Measurements from ENCODE around the gene RBFOX2.

RBFOX2 gene

DNA sequence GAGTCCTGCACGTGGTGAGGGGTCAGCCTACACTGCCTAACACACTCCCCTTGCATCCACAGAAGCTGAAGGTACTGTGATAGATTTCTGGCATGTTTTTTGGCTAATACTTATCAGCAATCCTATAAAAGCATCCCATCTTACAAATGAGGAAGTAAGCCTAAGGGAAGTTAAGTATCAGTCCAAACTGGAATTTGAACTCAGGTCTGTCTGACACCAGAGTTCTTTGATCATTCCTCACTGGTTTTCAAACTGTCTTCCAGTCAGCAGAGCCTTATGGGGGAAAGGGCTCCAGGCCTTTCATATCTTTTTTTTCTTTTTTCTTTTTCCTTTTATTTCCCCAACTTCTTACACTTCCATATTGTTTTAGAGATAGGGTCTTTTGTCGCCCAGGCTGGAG, 105.6 kb downstream of the RBFOX2 start:
- DNase-seq = no peak

- peak; percentile 93 for DNase-seq
Measured at GRCh38 chr22:35921777-35922176, 106.8 kb downstream of the RBFOX2 start.

- no peak for DNase-seq
Measured at GRCh38 chr22:35921044-35921443, 107.6 kb downstream of the RBFOX2 start.

- DNase-seq = no peak
Measured at GRCh38 chr22:35919002-35919542, 109.6 kb downstream of the RBFOX2 start.

GRCh38 chr22:35918456-35918855, 110.2 kb downstream of the RBFOX2 start:
- DNase-seq = peak; percentile 65

DNA sequence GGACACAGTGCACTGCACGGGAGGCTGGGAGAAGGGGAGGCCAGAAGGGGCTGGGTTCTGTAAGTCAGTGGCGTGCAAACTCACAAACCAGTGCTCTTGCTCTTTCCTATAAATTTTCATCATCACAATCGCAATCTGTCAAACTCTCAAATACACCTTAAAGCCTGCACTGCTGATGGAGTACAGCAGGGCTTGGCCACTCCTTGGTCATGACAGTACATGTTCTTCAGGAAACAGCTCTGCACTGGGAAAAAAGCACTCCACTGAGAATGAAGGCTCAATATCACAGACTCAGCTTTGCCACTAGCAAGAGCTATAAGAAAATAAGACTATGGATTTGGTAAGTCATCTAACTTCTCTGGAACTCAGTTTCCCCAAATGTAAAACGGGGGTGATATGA, 111.0 kb downstream of the RBFOX2 start:
- DNase-seq = no peak

DNA sequence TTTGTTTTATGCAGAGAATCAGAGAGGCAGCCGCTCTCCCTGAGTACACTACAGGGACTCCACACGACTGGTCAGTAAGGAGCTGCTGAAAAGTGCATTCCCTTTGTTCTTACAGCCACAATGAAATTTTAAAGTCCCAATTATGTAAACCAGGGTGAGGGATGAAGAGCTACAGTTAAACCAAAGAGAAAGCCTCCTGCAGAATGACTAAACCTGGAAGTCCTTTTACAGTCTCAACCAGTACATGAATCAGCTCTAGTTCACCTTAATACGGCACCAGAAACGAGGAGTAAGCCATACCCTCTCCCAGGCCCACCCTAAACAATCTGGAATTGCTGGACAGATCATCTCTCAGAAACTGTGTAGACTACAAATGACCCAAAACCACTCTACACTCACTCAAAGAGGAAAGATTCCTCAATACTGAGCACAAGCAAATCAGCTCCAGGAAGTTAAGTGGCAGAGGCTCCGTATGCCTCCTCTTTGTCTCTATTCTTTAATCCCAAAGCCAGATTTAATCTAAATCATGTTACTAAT, 113.1 kb downstream of the RBFOX2 start:
- no peak for DNase-seq

DNA sequence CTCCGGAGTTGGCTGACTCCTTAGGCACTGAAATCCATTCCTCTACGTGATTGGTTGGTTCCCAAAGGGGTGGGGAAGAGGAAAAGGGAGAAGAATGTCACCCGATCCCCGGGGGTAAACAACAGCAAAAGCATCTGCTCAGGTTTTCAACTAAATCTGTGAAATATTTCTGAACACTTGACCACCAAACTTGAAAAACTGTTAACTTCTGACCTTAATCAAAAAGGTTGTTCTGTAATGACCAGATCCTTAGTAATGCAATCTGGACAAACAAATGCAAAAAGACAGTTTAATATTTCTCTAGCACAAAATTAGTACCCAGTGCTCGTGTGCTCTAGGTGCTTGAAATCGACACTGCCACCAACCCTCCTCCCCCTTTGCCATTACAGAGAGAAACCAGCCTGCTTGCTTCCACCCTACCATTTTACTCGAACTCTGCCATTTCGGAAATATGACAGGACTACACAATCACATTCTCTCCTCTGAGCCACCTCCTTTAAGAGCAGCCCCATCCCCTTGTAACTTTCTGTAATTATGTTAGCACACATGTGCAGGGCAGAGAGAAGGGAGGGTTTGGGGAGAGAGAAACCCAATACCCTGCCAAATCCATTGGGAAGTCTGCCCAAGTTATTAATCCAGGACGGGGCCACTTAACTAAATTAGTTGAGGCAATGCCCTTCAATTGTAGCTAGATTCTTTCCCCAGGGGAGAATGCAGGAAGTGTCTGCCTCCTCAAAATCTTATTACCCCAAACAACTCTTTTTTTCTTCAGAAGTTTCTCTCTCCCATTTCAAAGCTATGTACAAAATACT, 113.8 kb downstream of the RBFOX2 start:
- DNase-seq = peak; percentile 89

DNA sequence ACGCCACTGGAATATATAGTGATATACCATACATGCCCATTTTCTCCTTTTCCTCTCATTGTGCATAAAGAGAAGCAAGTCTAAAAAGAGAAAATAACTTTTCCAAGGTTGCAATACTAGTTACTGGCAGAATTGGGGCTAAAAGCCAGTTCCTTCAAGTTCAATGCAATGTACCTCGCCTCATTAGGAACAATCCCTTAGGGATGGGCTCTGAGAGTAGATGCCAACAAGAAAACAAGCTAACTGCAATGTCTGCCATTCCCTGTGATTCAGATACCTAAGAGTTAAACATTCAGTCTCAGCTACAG, 114.3 kb downstream of the RBFOX2 start:
- DNase-seq = no peak

DNA sequence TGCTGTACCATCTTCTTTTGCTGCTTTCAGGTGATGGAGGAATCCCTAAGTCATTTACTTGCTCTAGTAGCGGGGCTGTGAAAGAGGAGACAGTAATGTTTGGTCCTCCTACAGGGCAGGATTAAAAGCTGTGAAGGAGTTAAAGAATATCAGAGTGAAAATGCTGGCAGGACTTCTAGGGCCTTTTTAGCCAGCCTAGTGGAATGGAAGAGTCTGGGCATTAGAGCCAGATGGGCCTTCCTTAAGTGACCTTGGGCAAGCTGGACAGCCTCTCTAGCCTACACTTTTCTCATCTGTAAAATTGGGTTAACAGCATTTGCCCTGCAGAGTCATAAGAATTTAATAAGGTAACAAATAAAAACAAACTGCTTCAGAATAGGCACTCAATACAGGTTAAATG, 114.7 kb downstream of the RBFOX2 start:
- DNase-seq = no peak

DNA sequence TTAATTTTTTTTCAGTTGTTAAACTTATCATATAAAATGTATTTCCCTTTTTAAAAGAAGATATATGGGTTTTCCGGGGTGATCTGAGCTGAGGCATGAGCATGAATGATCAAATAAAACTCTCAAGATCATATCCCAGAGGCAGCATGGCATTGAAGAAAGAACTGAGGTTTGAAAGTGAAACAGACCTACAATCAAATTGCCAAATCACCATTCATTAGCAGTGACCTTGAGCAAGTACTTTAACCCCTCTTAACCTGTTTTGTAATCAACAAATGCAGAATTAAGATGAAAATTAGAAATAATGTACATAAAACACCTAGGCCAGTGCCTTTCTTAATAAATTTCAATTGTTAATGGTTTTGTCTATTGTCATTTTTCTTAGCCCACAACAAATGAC, 116.0 kb downstream of the RBFOX2 start:
- no peak for DNase-seq

DNA sequence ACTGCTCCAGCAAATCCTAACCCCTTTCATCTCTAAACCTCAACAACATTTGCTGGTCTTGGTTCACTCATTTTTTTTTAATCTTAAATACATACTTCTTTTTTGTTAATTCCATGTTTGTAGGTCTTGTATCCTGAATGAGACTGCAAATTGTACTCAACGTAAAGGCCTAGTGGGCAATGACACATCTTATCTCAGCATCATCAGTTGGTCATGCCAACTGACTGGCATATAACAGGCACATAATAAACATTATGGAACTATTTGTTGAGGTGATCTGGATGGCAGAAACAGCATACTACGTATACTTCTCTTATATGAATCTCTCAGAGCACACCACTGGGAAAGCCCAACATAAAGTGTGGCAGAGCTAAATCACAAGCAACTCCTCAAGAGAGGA, 116.7 kb downstream of the RBFOX2 start:
- no peak for DNase-seq

- DNase-seq = no peak
Measured at GRCh38 chr22:35910926-35911325, 117.7 kb downstream of the RBFOX2 start.

DNA sequence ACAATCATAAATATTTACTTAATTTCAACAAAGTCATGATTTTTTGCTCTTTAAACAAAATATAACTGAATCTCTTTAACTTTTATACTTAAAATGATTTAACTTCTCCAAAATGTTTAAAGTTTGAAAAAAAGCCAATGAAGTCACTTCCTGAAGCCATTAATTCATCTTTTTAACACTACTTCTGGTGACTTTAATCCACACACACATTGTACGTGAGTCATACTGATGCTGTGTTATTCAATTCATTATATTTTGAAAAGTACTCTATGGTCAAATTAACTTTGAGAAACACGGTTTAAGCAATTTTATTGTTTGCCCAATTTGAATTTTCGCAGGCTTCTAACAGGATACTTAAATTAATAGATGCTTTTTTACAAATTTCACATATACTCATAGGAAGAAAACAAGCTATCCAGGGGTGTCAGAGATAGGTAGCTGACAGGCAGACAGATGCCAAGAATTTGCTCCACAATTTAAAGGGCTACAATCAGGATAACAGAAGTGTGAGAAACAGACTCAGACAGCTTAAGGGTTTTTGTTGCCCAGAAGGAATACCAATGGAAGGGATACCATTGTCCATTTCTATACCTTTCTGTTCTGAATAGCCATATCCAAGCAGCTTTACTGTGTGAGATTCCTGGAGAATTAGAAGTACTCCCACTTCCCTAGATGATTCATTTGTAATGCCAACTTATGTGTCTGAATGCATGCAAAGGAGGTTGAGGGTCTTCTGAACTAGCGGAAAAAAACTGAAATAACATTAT, 118.4 kb downstream of the RBFOX2 start:
- peak; percentile 40 for DNase-seq

GRCh38 chr22:35905894-35906293, 122.7 kb downstream of the RBFOX2 start:
- DNase-seq = no peak

DNA sequence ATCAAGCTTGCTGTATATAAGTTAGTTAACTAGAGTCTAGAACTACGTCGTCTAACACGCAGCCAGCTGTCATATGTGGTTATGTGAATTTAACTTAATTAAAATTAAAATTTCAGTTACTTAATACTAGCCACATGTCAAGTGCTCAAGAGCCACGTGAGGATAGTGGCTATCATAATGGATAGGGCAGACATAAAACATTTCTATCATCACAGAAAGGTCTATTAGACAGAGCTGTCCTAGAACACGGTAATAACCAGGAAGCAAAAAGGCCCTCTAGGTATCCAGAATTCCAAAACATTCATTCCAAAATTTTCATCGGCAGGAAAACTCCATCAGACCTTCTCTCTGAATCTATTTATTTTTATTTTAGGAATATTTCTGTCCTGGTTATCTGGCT, 123.9 kb downstream of the RBFOX2 start:
- DNase-seq = no peak

GRCh38 chr22:35904336-35904692, 124.3 kb downstream of the RBFOX2 start:
- DNase-seq = no peak

DNA sequence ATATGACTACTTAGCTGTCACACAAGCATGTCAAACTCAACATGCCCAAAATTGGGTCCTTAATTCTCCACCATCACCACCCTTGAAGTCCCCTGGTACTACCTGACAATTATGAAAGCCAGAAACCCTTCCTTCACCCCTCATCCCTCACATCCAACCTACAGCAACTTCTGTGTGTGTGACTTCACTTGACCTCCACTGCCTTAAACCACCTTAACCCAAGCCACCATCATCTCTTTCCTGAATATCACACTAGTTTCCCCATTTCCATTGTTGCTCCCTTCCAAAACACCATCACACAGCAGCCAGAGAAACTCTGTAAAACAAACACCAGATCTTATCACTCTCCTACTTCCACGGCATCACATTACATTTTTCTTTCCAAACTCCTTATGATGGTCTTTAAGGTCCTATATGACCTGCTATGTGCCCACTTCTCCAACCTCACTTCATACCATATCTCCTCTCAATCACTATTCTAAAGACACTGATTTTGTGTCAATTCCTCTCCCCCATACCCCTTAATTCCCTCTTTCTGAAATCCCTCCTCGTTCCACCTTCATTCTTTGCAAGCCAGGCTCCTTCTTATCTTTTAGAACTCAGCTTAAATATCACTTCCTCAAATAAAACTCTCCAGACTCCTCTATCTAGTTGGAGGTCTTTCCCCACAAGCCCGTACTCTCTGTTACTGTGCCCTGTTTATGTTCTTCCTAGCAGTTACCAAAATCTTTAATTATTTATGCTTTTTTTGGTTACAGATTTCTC, 124.9 kb downstream of the RBFOX2 start:
- DNase-seq = no peak

- peak; percentile 75 for DNase-seq
Measured at GRCh38 chr22:35900483-35901168, 128.0 kb downstream of the RBFOX2 start.

GRCh38 chr22:35899736-35900135, 128.9 kb downstream of the RBFOX2 start:
- no peak for DNase-seq

DNA sequence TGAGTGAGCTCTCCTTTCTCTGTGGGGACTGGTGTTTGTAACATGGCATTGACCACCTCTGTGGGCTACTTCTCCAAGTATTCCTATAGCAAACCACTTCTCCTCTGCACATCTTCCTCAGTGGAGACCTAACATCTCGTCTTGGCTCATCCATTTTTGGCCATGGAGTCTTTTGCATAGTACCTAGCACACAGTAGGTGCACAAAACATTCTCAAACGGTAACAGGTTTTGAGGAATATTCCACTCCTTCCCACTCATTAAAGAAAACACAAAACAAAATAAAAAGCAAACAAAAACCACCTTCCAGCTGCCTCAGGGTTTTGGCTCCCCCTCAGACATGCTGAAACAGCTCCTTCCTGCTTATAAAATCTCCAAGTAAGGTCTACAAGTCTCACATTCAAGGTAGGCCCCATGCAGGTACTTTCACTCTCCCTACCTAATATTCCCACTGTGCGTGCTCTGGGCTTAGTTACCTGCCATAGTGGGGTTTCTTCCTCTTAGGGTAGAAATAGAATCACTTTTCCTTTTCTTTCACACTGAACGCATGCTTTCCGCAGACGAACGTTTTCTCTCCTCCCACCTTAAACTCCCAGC, 132.4 kb downstream of the RBFOX2 start:
- no peak for DNase-seq
